ENCODE results near the gene SERTAD1.

- no peak for TF ChIP-seq CTCF (IDR thresholded peaks at IDR 0.05)
- TF ChIP-seq POLR2AphosphoS5 (IDR thresholded peaks at IDR 0.05): no peak
- no peak for TF ChIP-seq EP300 (IDR thresholded peaks at IDR 0.05)
- no peak for TF ChIP-seq POLR2A (IDR thresholded peaks at IDR 0.05)
Measured at GRCh38 chr19:40457953-40458596, 32.3 kb upstream of the SERTAD1 start.
